CD4-positive, alpha-beta T cell treated with Interleukin-17A for 4 hours (primary cell): Measurements from ENCODE around the gene TRPM3.
"Not testable (repeated sequence)": the region's sequence is repeated elsewhere in the genome, so short reads cannot be mapped to it uniquely, and the experiment has no call there.

Experiments
- DNase-seq: peaks from one replicate; pipeline ENCODE4 v3.0.0-alpha.2; 2020; ENCODE audit warnings: mixed read lengths

TRPM3 gene

DNA sequence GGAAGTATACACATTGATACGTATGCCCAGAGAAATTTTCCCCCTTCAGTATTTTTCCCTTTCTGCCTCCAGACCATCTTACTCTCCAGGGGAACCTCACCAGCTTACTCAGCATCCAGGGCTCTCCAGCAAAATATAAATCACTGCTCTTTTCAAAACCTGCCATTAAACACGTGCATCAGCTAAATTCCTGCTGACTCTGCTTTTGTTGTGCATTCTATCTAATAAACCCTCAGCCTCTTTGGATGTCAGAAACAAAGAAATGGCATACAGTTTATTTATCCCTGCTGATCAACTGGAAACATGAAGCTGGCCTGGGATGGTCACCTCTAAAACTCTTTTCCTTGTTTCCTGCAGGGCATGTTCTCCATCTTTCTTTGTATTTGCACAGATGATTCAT, 126.8 kb downstream of the TRPM3 start:
- DNase-seq, result no peak

DNA sequence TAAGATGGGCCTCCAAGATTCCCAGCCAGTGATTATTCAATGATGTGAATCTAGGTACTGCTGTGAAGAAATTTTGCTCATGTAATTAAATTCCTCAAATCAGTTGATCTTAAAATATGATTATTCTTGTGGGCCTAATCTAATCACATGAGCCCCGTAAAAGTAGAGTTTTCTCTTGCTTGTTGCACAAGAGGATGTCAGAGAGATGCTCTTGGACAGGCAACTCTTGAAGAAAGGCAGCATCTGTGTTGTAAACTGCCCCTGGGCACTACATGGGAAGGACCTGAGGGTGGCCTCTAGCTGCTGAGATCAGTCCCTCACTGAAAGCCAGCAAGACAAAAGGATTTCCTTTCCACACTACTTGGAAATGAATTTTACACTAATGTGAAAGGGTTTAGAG, 132.9 kb downstream of the TRPM3 start:
- no peak for DNase-seq

DNA sequence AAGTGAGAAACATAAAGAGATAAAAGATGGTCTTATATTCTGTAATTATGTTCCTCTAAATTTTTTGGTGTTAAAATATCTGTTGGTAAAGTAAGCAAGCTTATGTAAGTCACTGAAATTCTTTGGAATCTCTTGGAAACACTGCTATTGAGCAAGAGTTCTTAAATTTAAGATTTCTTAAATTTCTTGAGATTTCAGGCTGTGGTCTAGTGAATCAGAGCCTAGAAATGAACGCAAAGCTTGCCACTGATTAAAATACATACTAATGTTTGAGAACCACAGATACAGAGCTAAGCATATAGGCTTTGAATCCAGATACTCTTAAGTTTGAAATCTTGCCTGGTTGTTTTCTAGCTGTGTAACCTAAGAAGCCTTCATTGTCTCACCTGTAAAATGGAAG, 133.4 kb downstream of the TRPM3 start:
- no peak for DNase-seq

DNA sequence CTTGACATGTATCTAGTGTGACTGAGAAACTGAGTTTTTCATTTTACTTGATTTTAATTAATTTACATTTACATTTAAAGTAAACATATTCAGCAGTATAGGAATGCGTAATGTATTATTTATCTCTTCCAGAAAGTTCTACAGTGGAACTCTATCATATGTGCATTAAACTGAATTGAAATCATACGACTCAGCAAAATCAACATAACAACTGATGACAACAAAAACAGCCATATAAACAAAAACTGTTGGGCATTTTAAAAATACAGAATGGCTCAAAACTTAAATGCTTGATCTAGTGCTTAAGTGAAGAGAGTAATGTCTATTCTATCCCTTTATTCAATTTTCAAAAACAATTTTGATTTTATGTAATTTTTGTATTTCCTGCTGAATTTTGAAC, 134.4 kb downstream of the TRPM3 start:
- DNase-seq, result no peak

DNA sequence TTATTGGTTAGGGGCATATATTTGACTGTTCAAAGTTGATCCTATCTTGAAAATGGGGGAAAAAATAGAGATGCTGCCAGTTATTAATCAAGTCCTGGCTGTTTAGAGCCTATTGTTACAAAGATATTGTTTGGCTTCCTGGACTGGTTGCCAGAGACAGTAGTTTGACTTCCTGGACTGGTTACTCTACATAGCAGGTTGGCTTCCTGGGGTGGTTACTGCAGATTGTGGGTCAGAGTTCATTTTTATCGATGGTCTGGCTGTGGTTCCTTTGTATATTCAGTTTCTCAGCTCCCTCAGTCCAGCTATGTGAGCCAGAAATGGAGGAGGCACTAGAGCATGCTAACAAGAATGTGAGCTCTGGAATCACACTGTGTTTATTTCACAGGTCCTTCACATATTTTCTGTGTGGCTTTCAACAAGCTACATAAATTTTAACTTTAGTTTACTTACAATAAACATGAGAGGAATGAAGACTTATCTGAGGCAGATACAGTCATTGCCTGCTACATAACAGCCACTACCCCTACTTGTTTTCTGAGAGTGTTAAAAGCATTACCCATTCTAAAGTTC, 137.6 kb downstream of the TRPM3 start:
- DNase-seq, result no peak

DNA sequence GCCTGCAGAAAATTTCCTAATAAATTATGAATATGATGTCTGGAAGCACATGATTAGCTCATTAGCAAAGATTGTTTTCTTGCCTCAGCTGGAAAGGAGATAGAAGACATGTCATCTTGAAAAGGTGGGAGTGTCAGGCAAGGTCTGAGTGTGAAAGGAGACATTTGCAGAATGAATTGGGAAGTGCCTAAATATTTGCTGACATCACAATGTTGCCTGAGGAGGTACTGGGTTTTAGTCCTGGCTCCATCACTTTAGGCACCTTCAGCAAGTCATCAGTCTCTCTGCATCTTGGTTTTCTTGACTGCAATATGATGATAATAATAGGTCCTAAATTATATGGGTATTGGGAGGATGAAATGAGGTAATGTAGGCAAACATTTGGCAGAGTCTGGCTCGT, 140.1 kb downstream of the TRPM3 start:
- no peak for DNase-seq

DNA sequence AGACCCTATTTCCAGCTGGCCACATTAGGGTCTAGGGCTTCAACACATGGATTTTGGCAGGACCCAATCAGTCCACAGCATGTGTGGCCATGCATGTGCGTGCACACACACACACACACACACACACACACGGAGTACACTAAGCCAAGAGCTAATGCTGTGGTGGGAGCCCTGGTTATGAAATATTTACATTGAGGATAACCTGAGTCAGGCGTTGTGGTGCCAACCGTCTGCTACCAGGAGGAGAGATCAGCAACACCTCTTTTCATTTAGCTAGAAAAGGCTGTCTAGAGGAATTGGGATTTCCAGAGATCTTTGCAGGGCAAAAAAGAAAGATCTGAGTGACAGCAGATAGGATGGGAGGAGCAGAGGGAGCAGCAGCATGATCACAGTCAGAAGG, 141.5 kb downstream of the TRPM3 start:
- no peak for DNase-seq

DNA sequence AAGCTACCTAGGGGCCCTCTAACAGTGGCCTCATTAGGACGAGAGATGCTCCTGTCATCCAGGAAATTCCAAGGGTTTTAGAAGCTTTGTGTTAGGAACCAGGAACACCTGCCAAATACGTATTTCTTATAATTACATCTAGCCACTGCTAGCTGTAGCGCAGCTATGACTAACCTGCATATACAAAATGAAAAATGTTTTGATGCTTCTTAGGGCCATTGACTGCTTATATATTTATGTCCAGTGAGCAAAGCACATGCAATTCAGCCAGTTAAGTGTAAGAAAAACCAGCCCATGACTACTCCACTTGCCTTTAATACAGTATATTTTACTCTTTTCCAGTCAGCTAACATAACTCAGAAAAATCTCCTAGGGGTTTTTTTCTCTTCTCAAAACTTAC, 143.3 kb downstream of the TRPM3 start:
- DNase-seq, result no peak

DNA sequence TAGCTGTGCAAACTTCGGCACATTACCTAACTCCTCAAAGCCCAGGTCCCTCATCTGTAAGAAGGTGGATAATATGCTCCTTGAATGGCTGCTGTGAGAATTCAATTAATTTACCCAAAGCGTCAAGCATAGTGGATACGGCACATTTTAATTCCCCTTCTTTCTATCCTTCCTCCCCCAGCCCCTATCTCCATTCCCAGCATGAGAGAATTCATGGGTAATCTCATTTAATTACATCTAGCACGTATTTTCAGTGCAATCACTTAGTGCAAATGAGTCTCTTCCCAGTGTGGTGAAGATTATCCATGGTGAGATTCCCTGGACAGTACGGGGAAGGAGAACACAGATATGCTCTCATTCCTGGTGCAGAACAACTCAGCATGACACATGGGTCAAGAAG, 145.6 kb downstream of the TRPM3 start:
- DNase-seq, result no peak

DNA sequence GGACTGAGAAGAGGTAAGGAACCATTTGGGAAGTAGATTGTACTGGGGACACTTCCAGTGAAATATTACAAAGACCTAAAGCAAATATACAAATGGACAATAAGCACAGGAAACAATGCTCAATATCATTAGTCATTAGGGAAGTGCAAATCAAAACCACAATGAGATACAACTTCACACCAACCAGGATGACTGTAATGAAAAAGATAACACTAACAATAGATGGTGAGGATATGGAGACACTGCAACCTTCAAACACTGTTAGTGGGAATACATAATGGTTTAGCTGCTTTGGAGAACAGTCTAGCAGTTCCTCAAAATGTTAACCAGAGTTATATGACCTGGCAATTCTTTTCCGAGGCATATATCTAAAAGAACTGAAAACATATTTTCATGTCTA, 149.7 kb downstream of the TRPM3 start:
- DNase-seq, result no peak

DNA sequence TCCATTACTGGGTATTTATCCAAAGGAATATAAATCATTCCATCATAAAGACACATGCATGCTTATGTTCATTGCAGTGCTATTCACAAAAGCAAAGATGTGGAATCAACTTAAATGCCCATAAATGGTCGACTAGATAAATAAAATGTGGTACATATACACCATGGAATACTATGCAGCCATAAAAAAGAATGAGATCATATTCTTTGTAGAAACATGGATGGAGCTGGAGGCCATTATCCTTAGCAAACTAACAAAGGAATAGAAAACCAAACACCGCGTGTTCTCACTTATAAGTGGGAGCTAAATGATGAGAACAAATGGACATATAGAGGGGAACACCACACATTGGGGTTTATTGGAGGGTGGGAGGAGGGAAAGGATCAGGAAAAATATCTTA, 155.0 kb downstream of the TRPM3 start:
- DNase-seq, result not testable (repeated sequence)

DNA sequence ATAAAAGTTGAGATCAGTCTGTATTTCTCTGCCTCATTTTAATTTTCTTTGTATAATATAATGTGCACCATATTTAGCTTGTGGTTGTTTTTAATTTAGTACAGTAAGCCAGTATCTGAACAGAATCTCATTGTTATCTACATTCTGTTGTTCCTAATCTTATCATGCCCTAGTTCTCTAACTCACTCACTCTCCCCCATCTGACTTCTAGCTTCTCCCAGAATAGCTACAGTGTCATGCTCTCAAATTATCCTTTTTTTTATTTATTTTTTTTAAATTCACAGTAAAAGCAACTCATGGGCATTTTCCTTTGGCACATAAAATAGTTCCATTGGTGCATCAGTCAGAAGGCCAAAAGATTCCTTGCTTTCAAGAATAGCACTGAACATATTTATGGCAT, 156.6 kb downstream of the TRPM3 start:
- DNase-seq, result no peak

DNA sequence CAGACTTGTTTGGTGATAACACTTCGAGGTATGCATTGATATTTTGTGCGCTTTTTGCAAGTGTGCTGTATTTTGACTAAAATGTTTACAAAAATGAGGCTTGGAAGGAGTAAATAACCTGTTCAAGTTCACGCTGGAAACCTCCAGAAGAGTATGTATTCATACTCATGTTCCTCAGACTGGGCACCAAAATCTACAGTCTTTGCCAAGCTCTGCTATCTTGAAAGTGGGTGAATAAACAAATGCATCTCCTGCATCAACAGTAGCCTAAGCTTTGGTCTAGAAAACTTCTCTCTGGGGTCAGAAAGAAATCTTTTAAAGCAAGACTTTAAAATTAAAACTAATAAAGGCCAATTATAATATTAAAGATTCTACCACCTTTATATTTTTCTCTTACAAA, 157.9 kb downstream of the TRPM3 start:
- DNase-seq, result no peak

DNA sequence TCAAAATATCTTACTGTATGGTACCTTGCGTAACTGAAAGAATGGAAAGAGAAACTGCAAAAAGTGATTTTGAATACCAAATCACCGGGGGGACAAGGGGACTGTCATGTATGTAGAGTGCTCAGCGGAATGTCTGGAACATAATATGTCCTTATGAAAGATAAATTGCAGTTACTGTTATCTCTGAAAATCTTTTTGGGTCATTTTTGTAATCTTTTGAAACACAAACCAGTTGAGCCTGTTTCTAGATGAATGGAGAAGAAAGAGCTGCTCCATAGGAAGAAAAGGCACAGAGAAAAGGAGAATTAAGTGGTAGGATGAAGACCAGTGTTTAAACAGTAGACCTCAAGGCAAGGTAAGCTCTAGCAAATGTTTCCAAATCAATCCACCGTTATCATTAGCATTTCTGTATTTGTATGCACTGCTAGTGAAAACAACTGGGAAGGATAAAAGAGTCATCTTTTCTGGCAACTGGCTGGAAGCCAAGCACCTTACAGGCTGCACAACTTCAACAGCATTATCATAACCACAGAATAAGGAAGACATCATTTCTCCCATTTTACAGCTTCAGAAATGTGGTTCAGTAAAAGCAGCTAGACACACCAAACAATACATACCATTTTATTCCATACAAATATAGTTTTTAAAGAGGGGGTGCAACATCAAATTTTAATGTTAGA, 158.5 kb downstream of the TRPM3 start:
- no peak for DNase-seq

DNA sequence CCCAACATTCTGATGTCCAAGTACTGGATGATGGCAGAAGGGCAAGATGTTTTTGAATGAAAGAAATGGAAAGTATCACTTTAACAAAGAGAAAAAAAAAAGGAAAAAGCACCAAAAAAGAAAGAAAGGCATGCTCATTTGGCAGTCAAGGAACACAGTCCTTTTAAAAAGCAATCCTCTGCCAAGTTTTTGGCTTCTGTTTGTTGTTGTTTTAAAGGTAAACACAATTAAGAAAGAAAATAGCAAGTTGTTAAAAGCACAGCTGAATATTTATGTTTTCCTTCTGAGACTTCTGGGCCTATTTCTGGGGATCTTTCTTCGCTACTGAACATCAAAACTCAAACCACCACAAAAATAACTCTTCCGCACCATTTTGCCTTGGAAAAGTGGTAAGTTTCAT, 162.1 kb downstream of the TRPM3 start:
- DNase-seq, result no peak

DNA sequence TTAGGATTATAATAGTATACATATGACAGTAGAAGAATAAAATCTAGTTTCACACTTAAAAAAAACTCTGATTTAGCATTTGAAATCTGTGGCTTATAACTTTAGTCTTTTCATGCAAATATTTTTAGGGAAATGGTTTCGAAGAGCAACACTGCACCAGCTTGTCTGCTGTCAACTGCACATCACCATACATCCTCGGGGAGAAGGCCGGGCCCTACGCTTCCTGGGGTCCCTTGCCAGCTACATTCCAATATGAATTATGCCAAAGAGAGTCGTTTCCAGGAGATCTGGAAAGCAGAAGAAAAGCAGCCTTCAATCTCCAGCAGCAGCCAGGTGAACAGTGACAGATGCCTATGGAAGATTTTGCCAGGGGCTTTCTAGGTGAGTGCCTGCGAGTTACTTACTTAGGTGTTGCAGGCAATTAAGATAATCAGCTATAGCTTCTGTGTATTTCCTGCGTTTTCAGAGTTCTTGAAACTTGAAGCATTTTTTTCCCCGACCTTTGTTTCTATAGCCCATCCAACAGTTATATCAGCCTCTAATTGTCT, 166.8 kb downstream of the TRPM3 start:
- DNase-seq, result no peak

DNA sequence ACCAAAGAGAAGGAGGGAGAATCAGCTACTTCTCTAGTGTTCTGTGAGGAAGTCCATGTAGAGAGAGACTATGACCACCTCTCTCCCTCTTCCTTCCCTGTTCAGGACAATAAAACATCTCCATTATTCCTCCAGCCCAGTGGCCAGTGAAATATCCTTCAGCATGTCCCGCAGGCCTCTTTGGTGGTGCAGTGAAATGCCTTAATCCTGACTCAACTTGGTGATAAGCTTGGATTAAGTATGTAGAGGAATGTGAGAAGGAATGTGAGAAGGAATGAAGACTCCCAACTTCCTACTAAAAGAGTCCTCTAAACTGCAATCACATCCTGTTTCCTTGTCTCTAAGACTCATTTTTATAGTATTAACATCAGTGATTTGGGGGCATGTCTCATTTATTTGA, 167.3 kb downstream of the TRPM3 start:
- DNase-seq, result no peak

DNA sequence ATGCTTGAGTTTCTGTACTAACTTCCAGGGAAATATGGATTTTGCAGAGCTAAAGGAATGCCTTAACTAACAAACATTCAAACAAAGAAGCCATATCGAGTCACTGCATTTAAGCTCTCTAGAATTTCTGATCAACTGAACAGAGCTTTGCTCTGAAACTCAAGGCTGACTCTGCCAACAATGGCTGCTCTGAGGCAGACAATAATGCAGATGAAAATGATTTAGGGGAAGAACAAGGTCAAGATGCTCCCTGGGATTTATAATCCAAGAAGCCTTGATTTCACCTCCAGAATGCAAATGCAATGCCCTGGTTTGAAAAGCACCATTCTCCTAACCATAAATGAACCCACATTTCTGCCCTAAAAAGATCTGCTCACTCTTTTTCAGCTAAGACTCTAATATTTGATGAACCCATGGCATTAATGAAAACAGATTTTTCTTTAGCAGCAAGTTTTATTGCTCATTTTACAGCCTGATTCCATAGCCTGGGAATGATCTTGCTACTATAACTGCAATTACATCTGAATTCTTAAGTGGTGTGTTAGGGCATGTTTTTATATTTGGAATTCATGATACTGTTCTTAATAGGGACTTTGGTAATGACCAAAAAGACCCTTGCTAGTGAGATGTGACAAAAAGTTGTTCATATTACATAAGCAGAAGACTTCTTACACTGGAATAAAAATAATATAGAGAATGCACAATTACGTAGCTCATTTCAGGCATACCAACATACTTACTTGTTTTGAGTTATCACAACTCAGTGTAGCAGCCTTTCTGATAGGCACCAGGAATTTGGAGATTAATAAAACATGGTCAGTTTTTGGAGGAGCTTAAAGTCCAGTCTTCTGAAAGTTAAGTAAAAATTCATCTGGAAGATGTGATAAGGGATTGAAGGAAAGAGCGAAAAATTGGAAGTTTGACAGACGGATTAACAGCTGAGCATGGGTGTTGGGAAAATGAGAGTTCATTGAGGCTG, 169.4 kb downstream of the TRPM3 start:
- no peak for DNase-seq

DNA sequence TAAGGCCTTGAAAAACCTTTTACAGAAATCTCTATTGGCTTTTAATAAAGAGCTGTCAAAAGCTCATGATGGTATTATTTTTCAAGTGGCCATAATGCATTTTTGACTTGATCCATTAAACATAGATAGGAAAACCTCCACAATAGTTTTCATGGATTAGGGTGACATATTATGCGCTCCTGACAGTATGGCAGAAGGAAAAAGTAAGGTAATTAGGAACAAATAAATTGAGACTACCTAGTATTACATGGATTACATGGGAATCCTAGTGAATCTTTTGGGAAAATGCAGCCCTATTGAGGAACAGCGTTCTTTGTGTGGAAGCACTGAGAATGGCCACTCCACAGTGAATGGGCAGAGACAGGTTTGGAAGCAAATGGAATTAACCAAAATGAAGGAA, 171.2 kb downstream of the TRPM3 start:
- no peak for DNase-seq

DNA sequence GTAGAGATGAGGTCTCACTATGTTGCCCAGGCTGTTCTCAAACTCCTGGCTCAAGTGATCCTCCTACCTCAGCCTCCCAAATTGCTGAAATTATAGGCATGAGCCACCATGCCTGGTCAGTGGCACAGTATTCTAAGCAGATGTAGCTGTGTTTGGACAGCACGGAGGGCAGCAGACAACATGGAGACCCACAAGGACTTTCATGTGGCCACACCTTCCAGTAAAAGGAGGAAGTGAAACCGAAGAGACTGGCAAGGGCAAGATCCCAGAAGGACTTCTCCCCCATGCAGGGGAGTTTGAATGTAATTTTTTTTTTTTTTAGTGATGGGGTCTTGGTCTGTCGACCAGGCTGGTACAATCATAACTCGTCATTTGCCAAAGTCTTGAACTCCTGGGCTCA, 172.2 kb downstream of the TRPM3 start:
- DNase-seq, result no peak

DNA sequence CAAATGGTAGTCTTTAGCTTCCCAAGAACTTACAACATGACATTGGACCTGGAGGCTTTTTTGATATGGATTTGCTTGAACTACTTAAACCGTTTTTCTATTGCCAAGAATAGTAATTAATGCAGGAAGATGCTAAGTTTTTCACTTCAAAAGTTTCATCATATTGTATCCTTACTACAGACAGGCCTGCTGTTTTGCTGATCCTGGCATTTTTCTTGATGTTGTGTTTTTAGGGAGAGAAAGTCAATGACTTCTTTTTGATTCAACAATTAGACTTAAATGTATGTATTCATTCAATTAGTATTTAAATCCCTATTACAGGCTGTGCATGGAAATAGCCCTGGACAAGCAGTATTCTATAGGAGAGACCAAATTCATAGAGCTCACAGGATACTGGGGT, 172.7 kb downstream of the TRPM3 start:
- DNase-seq, result no peak

DNA sequence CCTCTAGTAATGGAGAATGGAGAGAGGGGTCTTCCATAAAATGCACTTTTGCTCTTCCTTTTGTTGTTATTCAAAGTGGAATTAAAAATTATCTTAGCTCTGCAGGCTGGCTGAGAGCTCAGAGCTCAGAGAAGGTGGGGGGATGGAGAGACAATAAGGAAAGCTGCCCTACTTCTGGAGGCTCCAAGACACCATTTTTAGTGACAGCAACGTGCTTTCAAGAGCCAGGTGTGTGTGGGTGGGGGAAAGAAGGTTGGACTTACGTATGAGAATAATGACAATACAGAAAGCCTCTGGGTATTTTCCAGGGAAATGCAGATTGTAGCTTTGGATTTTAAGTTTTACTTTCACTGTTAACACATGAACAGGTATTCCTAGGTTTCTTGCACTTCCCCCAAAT, 173.9 kb downstream of the TRPM3 start:
- DNase-seq, result no peak

DNA sequence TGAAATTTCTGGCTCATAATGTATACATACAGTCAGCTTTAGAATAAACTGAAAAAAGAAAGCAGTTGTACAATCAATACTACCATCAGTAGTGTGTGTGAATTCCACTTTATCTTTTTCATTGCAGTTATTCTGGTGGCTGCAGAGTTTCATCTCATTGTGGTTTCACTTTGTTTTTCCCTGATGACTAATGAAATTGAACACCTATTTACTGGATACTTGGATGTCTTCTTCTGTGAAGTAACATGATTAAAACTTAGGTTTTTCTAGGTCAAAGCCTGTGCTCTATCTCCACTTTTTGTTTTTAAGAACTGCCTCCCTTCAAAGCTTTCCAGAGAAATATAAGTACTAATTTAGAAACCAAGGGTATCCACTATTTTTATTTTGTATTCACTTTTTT, 174.3 kb downstream of the TRPM3 start:
- DNase-seq, result no peak

DNA sequence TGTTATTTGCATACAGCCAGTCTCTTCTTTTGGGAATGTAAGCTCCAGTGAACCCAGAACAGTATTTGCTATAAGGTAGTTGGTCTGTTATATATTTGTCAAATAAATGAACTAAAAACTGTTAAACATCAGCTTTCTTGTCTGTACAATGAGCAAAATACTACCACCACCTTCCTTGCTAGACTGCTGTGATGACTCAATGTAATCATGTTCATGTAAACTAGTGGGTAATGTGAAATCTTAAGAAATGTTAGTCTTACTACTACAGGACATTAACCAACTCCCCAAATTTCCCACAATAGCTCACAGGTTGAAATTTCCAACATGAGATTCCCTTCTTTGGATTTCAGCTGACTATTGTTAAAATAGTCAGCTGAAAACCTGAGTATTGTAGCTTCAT, 176.1 kb downstream of the TRPM3 start:
- no peak for DNase-seq
